ENCODE measurements around the gene DNER. TPM values are rescaled to one million over a fixed set of nuclear protein-coding genes. Genes with fewer than 3 reads are reported as not detected.

DNER gene, protein sequence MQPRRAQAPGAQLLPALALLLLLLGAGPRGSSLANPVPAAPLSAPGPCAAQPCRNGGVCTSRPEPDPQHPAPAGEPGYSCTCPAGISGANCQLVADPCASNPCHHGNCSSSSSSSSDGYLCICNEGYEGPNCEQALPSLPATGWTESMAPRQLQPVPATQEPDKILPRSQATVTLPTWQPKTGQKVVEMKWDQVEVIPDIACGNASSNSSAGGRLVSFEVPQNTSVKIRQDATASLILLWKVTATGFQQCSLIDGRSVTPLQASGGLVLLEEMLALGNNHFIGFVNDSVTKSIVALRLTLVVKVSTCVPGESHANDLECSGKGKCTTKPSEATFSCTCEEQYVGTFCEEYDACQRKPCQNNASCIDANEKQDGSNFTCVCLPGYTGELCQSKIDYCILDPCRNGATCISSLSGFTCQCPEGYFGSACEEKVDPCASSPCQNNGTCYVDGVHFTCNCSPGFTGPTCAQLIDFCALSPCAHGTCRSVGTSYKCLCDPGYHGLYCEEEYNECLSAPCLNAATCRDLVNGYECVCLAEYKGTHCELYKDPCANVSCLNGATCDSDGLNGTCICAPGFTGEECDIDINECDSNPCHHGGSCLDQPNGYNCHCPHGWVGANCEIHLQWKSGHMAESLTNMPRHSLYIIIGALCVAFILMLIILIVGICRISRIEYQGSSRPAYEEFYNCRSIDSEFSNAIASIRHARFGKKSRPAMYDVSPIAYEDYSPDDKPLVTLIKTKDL
- 0.12 TPM in 1 of 2 replicates, not detected in the other for total RNA-seq

DNA sequence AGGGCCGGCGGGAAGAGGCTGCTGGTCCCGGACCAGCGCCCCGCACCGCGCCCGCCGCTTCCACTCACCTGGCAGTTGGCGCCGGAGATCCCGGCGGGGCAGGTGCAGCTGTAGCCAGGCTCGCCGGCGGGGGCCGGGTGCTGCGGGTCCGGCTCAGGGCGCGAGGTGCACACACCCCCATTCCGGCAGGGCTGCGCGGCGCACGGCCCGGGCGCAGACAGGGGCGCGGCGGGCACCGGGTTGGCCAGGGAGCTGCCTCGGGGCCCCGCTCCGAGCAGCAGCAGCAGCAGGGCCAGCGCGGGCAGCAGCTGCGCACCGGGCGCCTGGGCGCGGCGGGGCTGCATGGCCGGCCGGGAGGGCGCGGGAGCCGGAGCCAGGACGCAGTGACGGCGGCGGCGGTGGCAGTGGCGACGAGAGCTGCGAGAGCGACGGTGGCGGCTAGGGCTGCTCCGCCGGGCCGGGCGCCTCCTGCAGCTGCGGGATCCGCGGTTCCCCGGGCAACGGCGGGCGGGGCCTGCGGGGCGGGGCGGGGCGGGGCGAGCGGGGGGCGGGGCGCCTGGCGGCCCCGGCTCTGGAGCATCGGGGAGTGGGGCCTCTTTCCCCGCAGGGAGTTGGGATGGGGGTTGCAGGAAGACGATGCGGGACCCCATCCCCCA is at the start of gene DNER:
Gene DNER, minus strand, starts transcription at position 476 of the 656 bp plus-strand sequence. Its CDS starts 132 bp downstream, at position 344.

Small RNA genes lying within 50 kb of the gene (small RNA-seq; reads per million reads assigned to genes)
- gene RNU7-9P, result not detected

Other genes with a start within 250 kb of the DNER start
- 167 and 238 TPM in 2 replicates for gene TRIP12, start 207.5 kb upstream of the DNER start, total RNA-seq
- 4.6 and 4.7 TPM in 2 replicates for gene FBXO36, start 207.9 kb upstream of the DNER start, total RNA-seq

Measured in hair follicle dermal papilla cell (primary cell).